GM21529 (cell line): ENCODE data around the gene HOTAIR.

ENCODE experiments used
- ATAC-seq: cut with Tn5 transposase; IDR thresholded peaks from one replicate; pipeline ENCODE4 v1.9.1; 2021; ENCODE audit not compliant: unreplicated experiment

The HOTAIR gene

DNA sequence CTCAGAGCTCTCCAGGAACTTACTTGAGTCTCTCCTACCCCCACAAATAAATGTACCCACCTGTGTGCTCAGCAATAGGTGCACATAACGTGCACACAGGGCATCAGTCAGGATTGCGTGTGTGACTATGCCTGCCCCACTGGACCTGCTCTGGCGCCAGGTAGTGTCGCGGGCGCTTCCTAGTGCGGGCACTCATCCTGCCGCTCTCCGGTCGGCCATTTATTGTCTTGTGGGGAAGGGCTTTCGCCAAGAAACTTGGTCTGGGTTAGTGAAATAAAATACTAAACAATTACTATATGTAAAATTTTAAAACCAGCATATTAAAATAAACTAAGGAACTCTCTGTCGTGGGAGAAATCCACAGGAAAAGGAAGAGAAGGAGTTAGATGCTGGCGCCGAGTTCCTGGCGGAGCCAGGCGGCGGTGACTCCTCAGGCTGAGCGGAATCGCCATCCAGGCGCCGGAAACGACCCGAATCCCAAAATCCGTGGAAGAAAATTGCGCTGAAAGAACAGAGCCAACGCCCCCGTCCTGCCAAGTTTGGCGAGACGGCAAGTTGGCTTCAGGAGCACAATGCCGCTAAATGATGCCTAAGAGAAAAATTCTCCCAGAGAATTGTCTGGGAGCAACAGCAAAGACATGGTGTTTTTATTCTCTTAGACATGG is 44.0 kb downstream of the HOTAIR start:
- no peak for ATAC-seq

GRCh38 chr12:53929527-53929926 is 45.2 kb downstream of the HOTAIR start:
- ATAC-seq, result no peak

DNA sequence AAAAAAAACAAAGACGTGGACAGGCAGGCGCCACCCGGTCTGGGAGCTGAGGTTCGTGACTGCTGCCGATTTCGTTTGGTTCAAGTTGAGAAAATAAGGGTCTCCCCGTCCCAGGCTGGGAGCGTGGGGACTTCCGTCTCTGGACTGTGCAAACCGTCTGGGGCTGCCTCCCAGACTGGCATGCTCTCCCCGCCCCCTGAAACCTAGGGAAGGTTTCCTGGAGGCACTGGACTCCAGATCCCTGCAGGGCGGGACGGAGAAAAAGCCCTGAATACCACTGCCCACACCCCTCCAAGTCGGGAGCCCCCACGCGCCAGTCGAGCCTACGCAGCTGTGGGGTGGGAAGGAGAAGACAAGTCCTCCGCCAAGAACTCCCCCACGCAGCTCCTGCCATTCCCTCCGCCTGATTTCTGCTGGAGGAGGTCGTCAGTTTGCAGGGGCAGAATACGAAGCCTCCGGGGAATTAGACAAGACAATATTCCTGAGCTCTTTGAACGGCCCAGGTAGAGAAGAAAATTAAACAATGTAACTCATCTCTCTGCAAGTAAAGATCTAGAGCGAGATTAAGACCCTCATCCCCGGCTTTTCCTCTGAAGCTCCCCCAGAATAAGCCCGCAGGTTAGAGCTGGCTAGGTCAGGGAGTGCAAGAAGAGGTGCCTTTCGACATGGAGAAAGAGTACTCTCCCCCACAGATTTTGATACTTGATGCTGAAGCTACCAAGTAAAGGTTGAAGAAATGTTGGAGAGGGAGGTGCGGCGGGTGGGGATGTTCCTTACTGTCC is 46.5 kb downstream of the HOTAIR start:
- ATAC-seq, result no peak

- ATAC-seq, result no peak
Measured at GRCh38 chr12:53927220-53928029, 47.3 kb downstream of the HOTAIR start.

GRCh38 chr12:53924521-53925405 is 50.0 kb downstream of the HOTAIR start:
- no peak for ATAC-seq

GRCh38 chr12:53916788-53917655 is 57.7 kb downstream of the HOTAIR start:
- ATAC-seq, result no peak
